HepG2 (cell line): Measurements from ENCODE around the gene PCGF3. TPM values are rescaled to one million over a fixed set of nuclear protein-coding genes. Genes with fewer than 3 reads are reported as not detected.
A peak's percentile ranks its signal among the peaks of the same experiment; 100 is the strongest.

Experiments used
- BHLHE40 ChIP-seq: IDR thresholded peaks from 2 replicates; pipeline ENCODE4 v1.6.1; 2011; ENCODE audit warnings: low read length, improper control_type of control experiment
- DPF2 ChIP-seq: sonication (generic); formaldehyde crosslinking; IDR thresholded peaks from 2 replicates; pipeline ENCODE4 v1.4.0; 2020; ENCODE audit warnings: mild to moderate bottlenecking, low read depth, missing genetic modification reagents, borderline replicate concordance
- E2F2 ChIP-seq: sonication (generic); formaldehyde crosslinking; IDR thresholded peaks from 2 replicates; pipeline ENCODE4 v1.4.0; 2020; ENCODE audit warnings: missing genetic modification reagents, borderline replicate concordance
- ELF3 ChIP-seq: IDR thresholded peaks from 2 replicates; pipeline ENCODE4 v1.6.1; 2016; ENCODE audit warnings: missing genetic modification reagents, missing compliant biosample characterization
- GATA4 ChIP-seq: sonication (generic); IDR thresholded peaks from 2 replicates; pipeline ENCODE4 v1.6.1; 2016; ENCODE audit warnings: antibody characterized with exemption, low read depth, borderline replicate concordance
- KLF15 ChIP-seq: sonication (generic); formaldehyde crosslinking; IDR thresholded peaks from 2 replicates; pipeline ENCODE4 v1.8.1; 2023; ENCODE audit warnings: borderline replicate concordance, mild to moderate bottlenecking, inconsistent platforms, missing genetic modification reagents, mixed read lengths
- MLX ChIP-seq: IDR thresholded peaks from 2 replicates; pipeline ENCODE4 v1.6.1; 2016
- RXRA ChIP-seq: sonication (generic); formaldehyde crosslinking; IDR thresholded peaks from 2 replicates; pipeline ENCODE4 v1.5.1; 2020; ENCODE audit warnings: missing genetic modification reagents
- SIN3A ChIP-seq: IDR thresholded peaks from 2 replicates; pipeline ENCODE4 v1.6.1; 2011; ENCODE audit warnings: low read depth, mild to moderate bottlenecking, control low read depth, low read length, borderline replicate concordance
- SYNCRIP ChIP-seq: fragments of 200-400 bp; formaldehyde crosslinking; IDR thresholded peaks from 2 replicates; pipeline ENCODE4 v1.6.1; 2018; ENCODE audit warnings: mild to moderate bottlenecking, low read depth, low read length; ENCODE audit not compliant: insufficient read depth
- THAP8 ChIP-seq: sonication (generic); formaldehyde crosslinking; IDR thresholded peaks from 2 replicates; pipeline ENCODE4 v1.5.1; 2020; ENCODE audit warnings: missing genetic modification reagents, mild to moderate bottlenecking, borderline replicate concordance
- ZBTB34 ChIP-seq: sonication (generic); formaldehyde crosslinking; IDR thresholded peaks from 2 replicates; pipeline ENCODE4 v1.8.0; 2022; ENCODE audit warnings: mild to moderate bottlenecking, missing genetic modification reagents
- ZC3H13 ChIP-seq: sonication (generic); formaldehyde crosslinking; IDR thresholded peaks from 2 replicates; pipeline ENCODE4 v1.8.1; 2023; ENCODE audit warnings: mild to moderate bottlenecking, missing genetic modification reagents, moderate library complexity
- ZFP91 ChIP-seq: sonication (generic); formaldehyde crosslinking; IDR thresholded peaks from 2 replicates; pipeline ENCODE4 v1.9.0; 2022; ENCODE audit warnings: missing genetic modification reagents, mild to moderate bottlenecking, borderline replicate concordance
- ZNF3 ChIP-seq: IDR thresholded peaks from 2 replicates; pipeline ENCODE4 v1.7.0; 2017; ENCODE audit warnings: inconsistent platforms
- ZNF333 ChIP-seq: sonication (generic); formaldehyde crosslinking; IDR thresholded peaks from 2 replicates; pipeline ENCODE4 v1.4.0; 2020; ENCODE audit warnings: mild to moderate bottlenecking, missing genetic modification reagents, borderline replicate concordance
- polyA plus RNA-seq, 8 experiments: library from polyadenylated mRNA; depleted of rRNA in 3 of 8; stranded (reverse) in 7 of 8; unstranded in 1 of 8; fragments of >200 nt; fragmentation: Illumina TruSeq in 4 of 8; extraction: Trizol in 4 of 8; gene quantifications; 2 replicates each; pipeline versions ENCODE4 v1.2.1 to v1.2.3, GENCODE V29; 2011 to 2016; ENCODE audit warnings: low read depth in 4 of 8, missing spikeins in 1 of 8, mixed read lengths in 1 of 8; ENCODE audit not compliant: insufficient read depth in 1 of 8
- total RNA-seq, 5 experiments: library from RNA; depleted of rRNA; stranded (reverse); fragments of >200 nt; fragmentation: Illumina TruSeq; extraction: Trizol; gene quantifications; 2 replicates each; pipeline ENCODE4 v1.2.3, GENCODE V29; 2016; ENCODE audit warnings: low read depth in 1 of 5
- TF ChIP-seq, protein P1 (sequence below): sonication (generic); formaldehyde crosslinking; conservative IDR thresholded peaks from 2 replicates; pipeline ENCODE4 v1.4.0; 2020; ENCODE audit warnings: missing genetic modification reagents
- TF ChIP-seq, protein P2 (sequence below): sonication (generic); formaldehyde crosslinking; IDR thresholded peaks from 2 replicates; pipeline ENCODE4 v1.4.0; 2020; ENCODE audit warnings: missing genetic modification reagents, borderline replicate concordance

The PCGF3 gene
- total and polyA plus RNA-seq, 2 of the 13 experiments (the other 11 are each of a cell fraction or from before 2014, with no cell fraction given) = 28.6 to 66.2 TPM

DNA sequence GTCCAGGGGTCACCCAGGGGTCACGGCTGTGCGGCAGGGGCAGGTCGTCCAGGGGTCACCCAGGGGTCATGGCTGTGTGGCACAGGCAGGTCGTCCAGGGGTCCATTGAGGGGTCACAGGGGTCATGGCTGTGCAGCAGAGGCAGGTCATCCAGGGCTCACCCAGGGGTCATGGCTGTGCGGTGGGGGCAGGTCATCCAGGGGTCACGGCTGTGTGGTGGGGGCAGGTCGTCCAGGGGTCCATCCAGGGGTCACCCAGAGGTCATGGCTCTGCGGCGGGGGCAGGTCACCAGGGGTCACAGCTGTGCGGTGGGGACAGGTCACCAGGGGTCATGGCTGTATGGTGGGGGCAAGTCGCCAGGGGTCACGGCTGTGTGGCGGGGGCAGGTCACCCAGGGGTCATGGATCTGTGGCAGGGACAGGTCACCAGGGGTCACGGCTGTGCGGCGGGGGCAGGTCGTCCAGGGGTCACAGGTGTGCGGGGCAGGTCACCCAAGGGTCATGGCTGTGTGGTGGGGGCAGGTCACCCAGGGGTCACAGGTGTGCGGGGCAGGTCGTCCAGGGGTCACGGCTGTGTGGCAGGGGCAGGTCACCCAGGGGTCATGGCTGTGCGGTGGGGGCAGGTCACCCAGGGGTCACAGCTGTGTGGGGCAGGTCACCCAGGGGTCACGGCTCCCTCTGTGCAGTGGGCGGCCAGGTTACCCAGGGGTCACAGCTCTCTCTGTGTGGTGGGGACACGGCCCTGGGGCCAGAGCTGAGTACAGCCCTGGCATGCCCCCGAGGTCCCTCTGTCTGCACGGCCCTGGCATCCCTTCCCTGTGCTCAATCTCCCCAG, 47.6 kb upstream of the PCGF3 start (continued):
- TF ChIP-seq THAP8 (CRISPR knock-in tag) = no peak
- no peak for TF ChIP-seq ZBTB34 (CRISPR knock-in tag)
- TF ChIP-seq E2F2 (CRISPR knock-in tag) = no peak
- no peak for TF ChIP-seq GATA4
- peak; percentile 58; the same call in 1 of the 2 replicates for TF ChIP-seq RXRA (CRISPR knock-in tag)
- TF ChIP-seq DPF2 = no peak
- TF ChIP-seq, protein P1, sequence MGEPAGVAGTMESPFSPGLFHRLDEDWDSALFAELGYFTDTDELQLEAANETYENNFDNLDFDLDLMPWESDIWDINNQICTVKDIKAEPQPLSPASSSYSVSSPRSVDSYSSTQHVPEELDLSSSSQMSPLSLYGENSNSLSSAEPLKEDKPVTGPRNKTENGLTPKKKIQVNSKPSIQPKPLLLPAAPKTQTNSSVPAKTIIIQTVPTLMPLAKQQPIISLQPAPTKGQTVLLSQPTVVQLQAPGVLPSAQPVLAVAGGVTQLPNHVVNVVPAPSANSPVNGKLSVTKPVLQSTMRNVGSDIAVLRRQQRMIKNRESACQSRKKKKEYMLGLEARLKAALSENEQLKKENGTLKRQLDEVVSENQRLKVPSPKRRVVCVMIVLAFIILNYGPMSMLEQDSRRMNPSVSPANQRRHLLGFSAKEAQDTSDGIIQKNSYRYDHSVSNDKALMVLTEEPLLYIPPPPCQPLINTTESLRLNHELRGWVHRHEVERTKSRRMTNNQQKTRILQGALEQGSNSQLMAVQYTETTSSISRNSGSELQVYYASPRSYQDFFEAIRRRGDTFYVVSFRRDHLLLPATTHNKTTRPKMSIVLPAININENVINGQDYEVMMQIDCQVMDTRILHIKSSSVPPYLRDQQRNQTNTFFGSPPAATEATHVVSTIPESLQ = no peak
- TF ChIP-seq ZNF3 = no peak
- TF ChIP-seq BHLHE40 = no peak
- no peak for TF ChIP-seq MLX (CRISPR knock-in tag)
- TF ChIP-seq KLF15 = no peak
- no peak for TF ChIP-seq ZC3H13 (CRISPR knock-in tag)
- TF ChIP-seq ZNF333 = no peak
- TF ChIP-seq ZFP91 (CRISPR knock-in tag) = no peak
- no peak for TF ChIP-seq SYNCRIP
- no peak for TF ChIP-seq ELF3 (CRISPR knock-in tag)
- TF ChIP-seq, protein P2, sequence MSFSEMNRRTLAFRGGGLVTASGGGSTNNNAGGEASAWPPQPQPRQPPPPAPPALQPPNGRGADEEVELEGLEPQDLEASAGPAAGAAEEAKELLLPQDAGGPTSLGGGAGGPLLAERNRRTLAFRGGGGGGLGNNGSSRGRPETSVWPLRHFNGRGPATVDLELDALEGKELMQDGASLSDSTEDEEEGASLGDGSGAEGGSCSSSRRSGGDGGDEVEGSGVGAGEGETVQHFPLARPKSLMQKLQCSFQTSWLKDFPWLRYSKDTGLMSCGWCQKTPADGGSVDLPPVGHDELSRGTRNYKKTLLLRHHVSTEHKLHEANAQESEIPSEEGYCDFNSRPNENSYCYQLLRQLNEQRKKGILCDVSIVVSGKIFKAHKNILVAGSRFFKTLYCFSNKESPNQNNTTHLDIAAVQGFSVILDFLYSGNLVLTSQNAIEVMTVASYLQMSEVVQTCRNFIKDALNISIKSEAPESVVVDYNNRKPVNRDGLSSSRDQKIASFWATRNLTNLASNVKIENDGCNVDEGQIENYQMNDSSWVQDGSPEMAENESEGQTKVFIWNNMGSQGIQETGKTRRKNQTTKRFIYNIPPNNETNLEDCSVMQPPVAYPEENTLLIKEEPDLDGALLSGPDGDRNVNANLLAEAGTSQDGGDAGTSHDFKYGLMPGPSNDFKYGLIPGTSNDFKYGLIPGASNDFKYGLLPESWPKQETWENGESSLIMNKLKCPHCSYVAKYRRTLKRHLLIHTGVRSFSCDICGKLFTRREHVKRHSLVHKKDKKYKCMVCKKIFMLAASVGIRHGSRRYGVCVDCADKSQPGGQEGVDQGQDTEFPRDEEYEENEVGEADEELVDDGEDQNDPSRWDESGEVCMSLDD (CRISPR knock-in tag) = no peak
- no peak for TF ChIP-seq SIN3A
